Measurements from ENCODE around the gene LMLN. TPM values are rescaled to one million over a fixed set of nuclear protein-coding genes. Genes with fewer than 3 reads are reported as not detected.
"Not testable (repeated sequence)": the region's sequence is repeated elsewhere in the genome, so short reads cannot be mapped to it uniquely, and the experiment has no call there.

LMLN gene
- total and polyA plus RNA-seq, 8 donors: 9.0 to 12.2 (median 10.0) TPM

DNA sequence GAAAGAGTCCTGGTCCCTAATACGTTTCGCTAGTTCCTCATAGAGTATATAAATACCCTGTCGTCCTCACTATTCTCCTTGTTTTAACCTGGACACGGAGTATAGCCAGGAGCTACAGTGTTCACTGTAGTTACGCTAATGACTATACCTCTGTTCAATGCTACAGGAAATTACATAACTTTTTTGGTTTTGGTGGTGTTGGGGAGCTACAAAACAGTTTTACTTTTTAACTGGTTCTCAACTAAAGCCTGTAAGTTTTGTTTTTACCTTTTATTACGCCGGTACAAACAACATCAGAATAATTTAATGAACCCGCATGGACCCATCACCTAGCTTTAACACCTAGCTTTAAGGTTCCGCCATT, 1.5 kb downstream of the LMLN start:
- Histone ChIP-seq H3K27ac (no peak overlapping the region), H3K27me3 (no peaks in the 10 kb centered on the region), H3K4me1 (peaks cover 22 to 47% of the 10 kb centered on the region in 2 donors), H3K9me3 (peaks cover 0 to under 1% of the 10 kb centered on the region in 2 donors), H3K36me3 (peaks cover 0 to 5% of the 10 kb centered on the region in 2 donors), H3K4me3 (no peak overlapping the region)
- intact Hi-C loops (cut with DNase I): no loop called here
- DNase-seq (no peak), ATAC-seq (no peak)
- TF ChIP-seq, protein P1, sequence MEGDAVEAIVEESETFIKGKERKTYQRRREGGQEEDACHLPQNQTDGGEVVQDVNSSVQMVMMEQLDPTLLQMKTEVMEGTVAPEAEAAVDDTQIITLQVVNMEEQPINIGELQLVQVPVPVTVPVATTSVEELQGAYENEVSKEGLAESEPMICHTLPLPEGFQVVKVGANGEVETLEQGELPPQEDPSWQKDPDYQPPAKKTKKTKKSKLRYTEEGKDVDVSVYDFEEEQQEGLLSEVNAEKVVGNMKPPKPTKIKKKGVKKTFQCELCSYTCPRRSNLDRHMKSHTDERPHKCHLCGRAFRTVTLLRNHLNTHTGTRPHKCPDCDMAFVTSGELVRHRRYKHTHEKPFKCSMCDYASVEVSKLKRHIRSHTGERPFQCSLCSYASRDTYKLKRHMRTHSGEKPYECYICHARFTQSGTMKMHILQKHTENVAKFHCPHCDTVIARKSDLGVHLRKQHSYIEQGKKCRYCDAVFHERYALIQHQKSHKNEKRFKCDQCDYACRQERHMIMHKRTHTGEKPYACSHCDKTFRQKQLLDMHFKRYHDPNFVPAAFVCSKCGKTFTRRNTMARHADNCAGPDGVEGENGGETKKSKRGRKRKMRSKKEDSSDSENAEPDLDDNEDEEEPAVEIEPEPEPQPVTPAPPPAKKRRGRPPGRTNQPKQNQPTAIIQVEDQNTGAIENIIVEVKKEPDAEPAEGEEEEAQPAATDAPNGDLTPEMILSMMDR (IDR thresholded peaks at IDR 0.05): no peak

DNA sequence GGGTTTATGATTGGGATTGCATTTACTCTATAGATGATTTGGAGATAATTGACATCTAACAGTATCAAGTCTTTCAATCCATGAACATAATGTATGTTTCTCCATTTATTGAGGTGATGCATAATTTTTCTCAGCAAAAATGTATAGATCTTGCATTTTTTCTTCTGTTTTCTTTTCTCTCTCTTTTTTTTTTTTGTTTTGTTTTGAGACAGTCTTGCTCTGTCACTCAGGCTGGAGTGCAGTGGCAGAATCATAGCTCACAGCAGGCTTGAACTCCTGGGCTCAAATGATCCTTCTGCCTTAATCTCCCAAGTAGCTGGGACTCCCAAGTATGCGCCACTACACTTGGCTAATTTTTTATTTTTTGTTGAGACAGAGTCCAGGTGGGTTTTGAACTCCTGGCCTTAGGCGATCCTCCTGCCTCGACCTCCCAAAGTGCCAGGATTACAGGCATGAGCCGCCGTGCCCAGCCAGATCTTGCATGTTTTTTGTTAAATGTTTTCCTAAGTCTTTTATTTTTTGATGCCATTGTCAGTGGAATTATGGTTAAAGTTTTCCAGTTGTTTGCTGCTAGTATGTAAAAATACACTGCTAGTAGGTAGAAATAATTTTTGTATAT, 3.1 kb downstream of the LMLN start:
- Histone ChIP-seq H3K27me3 (no peaks in the 10 kb centered on the region), H3K27ac (no peak overlapping the region), H3K9me3 (peaks cover 0 to 16% of the 10 kb centered on the region in 2 donors), H3K36me3 (no peaks in the 10 kb centered on the region), H3K4me1 (peaks cover 14 to 31% of the 10 kb centered on the region in 2 donors), H3K4me3 (no peak overlapping the region)
- TF ChIP-seq, protein P1 (IDR thresholded peaks at IDR 0.05): no peak
- intact Hi-C loops (cut with DNase I): no loop called here
- ATAC-seq (no peak), DNase-seq (no peak)

DNA sequence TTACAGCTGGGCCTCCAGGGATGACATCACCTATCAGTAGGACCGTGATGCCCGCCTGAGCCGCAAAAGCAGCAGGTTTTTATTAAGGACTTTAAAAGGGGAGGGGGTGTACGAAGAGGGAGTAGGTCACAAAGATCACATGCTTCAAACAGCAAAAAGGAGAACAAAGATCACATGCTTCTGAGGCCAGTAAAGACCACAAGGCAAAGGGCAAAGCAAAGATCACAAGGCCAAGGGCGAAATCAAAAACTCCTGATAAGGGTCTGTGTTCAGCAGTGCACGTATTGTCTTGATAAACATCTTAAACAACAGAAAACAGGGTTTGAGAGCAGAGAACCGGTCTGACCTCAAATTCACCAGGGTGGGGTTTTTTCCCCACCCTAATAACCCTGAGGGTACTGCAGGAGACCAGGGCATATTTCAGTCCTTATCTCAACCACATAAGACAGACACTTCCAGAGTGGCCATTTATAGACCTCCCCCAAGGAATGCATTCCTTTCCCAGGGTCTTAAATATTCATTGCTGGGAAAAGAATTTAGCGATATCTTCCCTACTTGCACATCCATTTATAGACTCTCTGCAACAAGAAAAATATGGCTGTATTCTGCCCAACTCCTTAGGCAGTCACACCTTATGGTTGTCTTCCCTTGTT, 7.4 kb downstream of the LMLN start:
- intact Hi-C loops (cut with DNase I); H3K36me3 ChIP-seq; H3K27me3 ChIP-seq; DNase-seq; H3K4me1 ChIP-seq; H3K4me3 ChIP-seq; ATAC-seq; H3K27ac ChIP-seq: not testable (repeated sequence)
- peaks cover 0 to 16% of the 10 kb centered on the region in 2 donors for H3K9me3 ChIP-seq

DNA sequence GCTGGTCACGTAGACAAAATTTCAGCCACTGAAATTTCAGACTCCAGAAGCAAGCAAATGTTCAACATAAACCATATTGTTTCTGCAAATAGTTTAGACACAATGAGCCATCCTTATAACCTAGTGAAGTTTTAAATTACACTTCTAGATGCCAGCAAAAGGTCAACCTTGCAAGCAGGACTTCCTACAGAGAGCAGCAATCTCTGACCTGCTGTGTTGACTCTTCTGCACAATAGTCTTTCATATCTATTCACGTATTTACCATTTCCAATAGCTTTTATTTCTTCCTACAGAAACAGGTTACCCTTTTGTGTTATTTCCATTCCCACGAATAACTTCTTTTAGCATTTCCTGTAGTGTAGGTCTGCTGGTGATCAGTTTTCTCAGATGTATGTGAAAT, 10.6 kb downstream of the LMLN start:
- Histone ChIP-seq H3K9me3 (peaks cover 0 to 16% of the 10 kb centered on the region in 2 donors), H3K4me3 (no peak overlapping the region), H3K4me1 (no peaks in the 10 kb centered on the region), H3K27ac (no peak overlapping the region), H3K27me3 (no peaks in the 10 kb centered on the region), H3K36me3 (no peaks in the 10 kb centered on the region)
- TF ChIP-seq, protein P1 (IDR thresholded peaks at IDR 0.05): no peak
- DNase-seq: no peak
- intact Hi-C loops (cut with DNase I): no loop called here
- no peak for ATAC-seq

DNA sequence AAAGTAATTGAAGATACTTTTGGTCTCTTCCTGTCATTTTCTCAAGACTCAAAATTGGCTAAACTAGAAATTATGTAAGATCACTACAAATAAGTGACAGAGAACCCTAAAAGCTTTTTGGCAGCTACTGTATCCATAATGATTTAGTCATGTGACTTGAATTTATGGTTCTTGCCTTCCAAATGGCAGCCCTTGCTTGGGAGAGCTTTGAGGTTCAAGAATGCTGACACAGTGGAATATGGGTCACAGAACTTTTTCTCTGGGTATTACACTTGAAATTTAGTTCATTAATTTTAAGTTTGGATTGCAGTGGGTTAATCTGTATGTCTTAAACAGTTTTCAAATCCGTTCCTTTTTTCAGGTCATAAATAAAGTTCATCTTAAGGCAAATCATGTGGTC, 14.0 kb downstream of the LMLN start:
- Histone ChIP-seq H3K4me1 (no peaks in the 10 kb centered on the region), H3K27me3 (no peaks in the 10 kb centered on the region), H3K9me3 (no peaks in the 10 kb centered on the region), H3K4me3 (no peak overlapping the region), H3K27ac (no peak overlapping the region), H3K36me3 (peaks cover 0 to 6% of the 10 kb centered on the region in 2 donors)
- intact Hi-C loops (cut with DNase I): no loop called here
- ATAC-seq: no peak
- DNase-seq: no peak
- TF ChIP-seq, protein P1 (IDR thresholded peaks at IDR 0.05): no peak

Measured in left lung (tissue), 10 donors.